Vagina (tissue), 2 donors: ENCODE measurements around the gene P2RX7. TPM values are rescaled to one million over a fixed set of nuclear protein-coding genes. Genes with fewer than 3 reads are reported as not detected.

Experiments used
- DNase-seq, 2 donors: peaks; one replicate each; pipeline ENCODE4 v3.0.0-alpha.2; 2017; ENCODE audit errors: extremely low spot score in 2 of 2
- H3K27ac ChIP-seq: fragments of 200-600 bp; sonication (generic); one replicate; pipeline ENCODE4 v1.5.1; 2019
- H3K27me3 ChIP-seq: fragments of 200-600 bp; sonication (generic); one replicate; pipeline ENCODE4 v1.5.1; 2019
- H3K36me3 ChIP-seq, 2 donors: fragments of 200-600 bp; sonication (generic); one replicate each; pipeline ENCODE4 v1.5.1; 2017 to 2019
- H3K4me1 ChIP-seq: fragments of 200-600 bp; sonication (generic); one replicate; pipeline ENCODE4 v1.5.1; 2019
- H3K4me3 ChIP-seq, 2 donors: fragments of 200-600 bp; sonication (generic); 1 replicate in 1 of 2; 2 replicates in 1 of 2; pipeline ENCODE4 v1.5.1; 2016 to 2019
- H3K9me3 ChIP-seq: fragments of 200-600 bp; sonication (generic); one replicate; pipeline ENCODE4 v1.5.1; 2019
- POLR2A ChIP-seq, 2 donors: fragments of 450-650 bp; IDR thresholded peaks; one replicate each; pipeline ENCODE4 v1.6.1; 2017; ENCODE audit warnings: antibody characterized with exemption in 2 of 2, mild to moderate bottlenecking in 2 of 2, moderate library complexity in 2 of 2
- POLR2AphosphoS5 ChIP-seq, 2 donors: sonication (generic); formaldehyde crosslinking; IDR thresholded peaks; one replicate each; pipeline ENCODE4 v1.9.0; 2017; ENCODE audit warnings: antibody characterized with exemption in 2 of 2, mild to moderate bottlenecking in 2 of 2, low read depth in 1 of 2; ENCODE audit not compliant: insufficient read depth in 1 of 2
- intact Hi-C: fragments of 100-400 bp; cut with DNase I; formaldehyde crosslinking; loops from one replicate; pipeline ENCODE4 v1.15.1; 2023
- total RNA-seq: library from RNA; depleted of rRNA; stranded (reverse); fragments of >200 nt; gene quantifications from one replicate; pipeline ENCODE4 v1.2.3, GENCODE V29; 2016
- TF ChIP-seq, protein P1 (sequence below), 3 experiments: fragments of 450-650 bp in 2 of 3; fragments of 200-600 bp in 1 of 3; sonication (generic) in 1 of 3; IDR thresholded peaks; one replicate each; pipeline ENCODE4 v1.5.1; 2017 to 2019; ENCODE audit warnings: antibody characterized with exemption in 3 of 3, mild to moderate bottlenecking in 2 of 3, moderate library complexity in 2 of 3

P2RX7 gene
- total RNA-seq, 1 donor from 2014 or later = 8.6 TPM

DNA sequence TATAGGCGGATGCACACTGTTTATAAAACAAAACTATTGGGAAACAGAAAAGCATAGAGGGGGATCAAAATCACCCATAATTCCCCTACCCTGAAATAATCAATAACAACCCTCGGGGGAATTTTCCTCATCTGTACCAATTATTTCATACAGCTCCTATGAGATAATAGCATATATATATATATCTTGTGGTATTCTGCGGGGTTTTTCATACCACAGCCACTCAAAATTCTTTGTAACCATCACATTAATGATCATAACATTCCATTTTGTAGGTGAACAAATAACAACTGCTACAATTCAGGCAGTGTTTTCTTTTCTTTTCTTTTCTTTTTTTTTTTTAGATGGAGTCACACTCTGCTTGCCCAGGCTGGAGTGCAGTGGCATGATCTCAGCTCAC lies 35.3 kb downstream of the P2RX7 start:
- Histone ChIP-seq H3K4me1 (no peaks in the 10 kb centered on the region), H3K27me3 (no peaks in the 10 kb centered on the region), H3K4me3 (no peak overlapping the region), H3K9me3 (no peaks in the 10 kb centered on the region), H3K36me3 (peaks cover 0 to 32% of the 10 kb centered on the region in 2 donors), H3K27ac (no peak overlapping the region)
- intact Hi-C loops = no loop called here
- TF ChIP-seq POLR2AphosphoS5 (IDR thresholded peaks at IDR 0.05; ENCODE audit: insufficient read depth in 1 of 2, low read depth in 1 of 2) (no peak), POLR2A (IDR thresholded peaks at IDR 0.05) (no peak)
- TF ChIP-seq, protein P1, sequence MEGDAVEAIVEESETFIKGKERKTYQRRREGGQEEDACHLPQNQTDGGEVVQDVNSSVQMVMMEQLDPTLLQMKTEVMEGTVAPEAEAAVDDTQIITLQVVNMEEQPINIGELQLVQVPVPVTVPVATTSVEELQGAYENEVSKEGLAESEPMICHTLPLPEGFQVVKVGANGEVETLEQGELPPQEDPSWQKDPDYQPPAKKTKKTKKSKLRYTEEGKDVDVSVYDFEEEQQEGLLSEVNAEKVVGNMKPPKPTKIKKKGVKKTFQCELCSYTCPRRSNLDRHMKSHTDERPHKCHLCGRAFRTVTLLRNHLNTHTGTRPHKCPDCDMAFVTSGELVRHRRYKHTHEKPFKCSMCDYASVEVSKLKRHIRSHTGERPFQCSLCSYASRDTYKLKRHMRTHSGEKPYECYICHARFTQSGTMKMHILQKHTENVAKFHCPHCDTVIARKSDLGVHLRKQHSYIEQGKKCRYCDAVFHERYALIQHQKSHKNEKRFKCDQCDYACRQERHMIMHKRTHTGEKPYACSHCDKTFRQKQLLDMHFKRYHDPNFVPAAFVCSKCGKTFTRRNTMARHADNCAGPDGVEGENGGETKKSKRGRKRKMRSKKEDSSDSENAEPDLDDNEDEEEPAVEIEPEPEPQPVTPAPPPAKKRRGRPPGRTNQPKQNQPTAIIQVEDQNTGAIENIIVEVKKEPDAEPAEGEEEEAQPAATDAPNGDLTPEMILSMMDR (IDR thresholded peaks at IDR 0.05) = no peak
- DNase-seq = no peak

DNA sequence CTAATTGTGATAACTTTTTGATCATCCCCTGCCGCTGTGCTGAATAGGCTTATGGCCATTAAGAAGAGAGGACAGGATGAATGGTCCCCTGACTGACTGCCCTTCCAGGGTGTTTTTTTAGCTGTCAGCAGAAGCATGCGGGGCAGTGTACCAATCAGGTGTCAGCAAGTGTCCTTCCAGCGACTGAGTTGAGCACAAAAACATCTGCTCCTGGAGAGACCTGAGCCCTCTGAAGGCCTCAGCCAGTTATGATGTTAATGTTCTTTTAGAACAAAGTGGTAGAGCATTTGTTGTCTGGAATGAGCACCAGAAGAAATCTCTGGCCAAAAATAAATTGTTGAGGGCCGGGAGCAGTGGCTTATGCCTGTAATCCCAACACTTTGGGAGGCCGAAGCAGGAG lies 37.5 kb downstream of the P2RX7 start:
- H3K4me3 ChIP-seq = no peak overlapping the region
- peaks cover 0 to 20% of the 10 kb centered on the region in 2 donors for H3K36me3 ChIP-seq
- intact Hi-C loops = no loop called here
- TF ChIP-seq, protein P1 (IDR thresholded peaks at IDR 0.05) = no peak
- TF ChIP-seq POLR2A (IDR thresholded peaks at IDR 0.05) (no peak), POLR2AphosphoS5 (IDR thresholded peaks at IDR 0.05; ENCODE audit: insufficient read depth in 1 of 2, low read depth in 1 of 2) (no peak)
- no peak overlapping the region for H3K27ac ChIP-seq
- no peak for DNase-seq
- H3K4me1 ChIP-seq = peaks cover 12% of the 10 kb centered on the region
- no peaks in the 10 kb centered on the region for H3K9me3 ChIP-seq
- no peaks in the 10 kb centered on the region for H3K27me3 ChIP-seq

DNA sequence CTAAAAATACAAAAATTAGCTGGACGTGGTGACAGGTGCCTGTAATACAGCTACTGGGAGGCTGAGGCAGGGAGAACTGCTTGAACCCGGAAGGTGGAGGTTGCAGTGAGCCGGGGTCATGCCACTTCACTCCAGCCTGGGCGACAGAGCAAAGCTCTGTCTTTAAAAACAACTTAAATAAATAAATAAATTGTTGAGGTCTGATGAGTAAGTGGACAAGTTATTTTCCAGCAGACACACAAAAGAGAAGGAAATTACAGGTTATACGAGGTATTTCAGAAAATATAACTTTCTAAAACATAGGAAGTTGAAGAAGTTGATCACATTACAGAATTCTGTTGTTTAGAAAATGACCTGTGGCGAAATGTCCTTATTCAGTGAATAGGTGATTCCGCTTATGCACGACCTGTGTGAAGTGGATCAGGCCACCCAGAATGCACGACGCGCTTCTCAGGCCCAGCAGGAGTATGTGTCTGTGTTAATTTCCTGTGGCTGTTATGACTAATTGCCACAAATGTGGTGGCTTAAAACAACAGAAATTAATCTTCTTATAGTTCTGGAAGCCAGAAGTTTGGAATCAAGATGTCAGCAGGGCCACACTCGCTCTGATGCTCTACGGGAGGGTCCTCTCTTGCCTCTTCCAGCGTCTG lies 38.1 kb downstream of the P2RX7 start:
- Histone ChIP-seq H3K27ac (no peak overlapping the region), H3K36me3 (peaks cover 0 to 19% of the 10 kb centered on the region in 2 donors), H3K4me1 (peaks cover 14% of the 10 kb centered on the region), H3K4me3 (no peak overlapping the region), H3K27me3 (no peaks in the 10 kb centered on the region), H3K9me3 (no peaks in the 10 kb centered on the region)
- no peak for DNase-seq
- intact Hi-C loops = no loop called here
- TF ChIP-seq, protein P1 (IDR thresholded peaks at IDR 0.05) = no peak
- TF ChIP-seq POLR2A (IDR thresholded peaks at IDR 0.05) (no peak), POLR2AphosphoS5 (IDR thresholded peaks at IDR 0.05; ENCODE audit: insufficient read depth in 1 of 2, low read depth in 1 of 2) (no peak)

DNA sequence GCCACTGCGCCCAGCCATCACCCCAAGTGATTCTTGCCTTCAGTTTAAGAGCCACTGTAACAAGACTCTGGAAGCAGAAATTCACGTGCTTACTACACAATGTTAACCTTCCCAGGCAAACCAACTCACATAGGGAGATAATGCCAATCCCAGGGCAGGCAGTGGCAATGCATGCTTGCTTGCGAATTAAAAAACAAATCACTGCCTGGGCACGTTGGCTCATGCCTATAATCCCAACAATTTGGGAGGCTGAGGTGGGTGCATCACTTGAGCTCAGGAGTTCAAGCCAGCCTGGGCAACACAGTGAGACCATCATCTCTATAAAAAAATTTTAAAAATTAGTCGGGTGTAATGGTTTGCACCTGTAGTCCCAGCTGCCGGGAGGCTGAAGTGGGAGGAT lies 39.5 kb downstream of the P2RX7 start:
- DNase-seq = no peak
- H3K4me1 ChIP-seq = peaks cover 21% of the 10 kb centered on the region
- no peaks in the 10 kb centered on the region for H3K9me3 ChIP-seq
- peaks cover 0 to 20% of the 10 kb centered on the region in 2 donors for H3K36me3 ChIP-seq
- H3K27me3 ChIP-seq = no peaks in the 10 kb centered on the region
- no peak overlapping the region for H3K4me3 ChIP-seq
- H3K27ac ChIP-seq = no peak overlapping the region
- TF ChIP-seq, protein P1 (IDR thresholded peaks at IDR 0.05) = no peak
- no peak for TF ChIP-seq POLR2A (IDR thresholded peaks at IDR 0.05)
- TF ChIP-seq POLR2AphosphoS5 (IDR thresholded peaks at IDR 0.05; ENCODE audit: insufficient read depth in 1 of 2, low read depth in 1 of 2) = no peak
- intact Hi-C loops = no loop called here

DNA sequence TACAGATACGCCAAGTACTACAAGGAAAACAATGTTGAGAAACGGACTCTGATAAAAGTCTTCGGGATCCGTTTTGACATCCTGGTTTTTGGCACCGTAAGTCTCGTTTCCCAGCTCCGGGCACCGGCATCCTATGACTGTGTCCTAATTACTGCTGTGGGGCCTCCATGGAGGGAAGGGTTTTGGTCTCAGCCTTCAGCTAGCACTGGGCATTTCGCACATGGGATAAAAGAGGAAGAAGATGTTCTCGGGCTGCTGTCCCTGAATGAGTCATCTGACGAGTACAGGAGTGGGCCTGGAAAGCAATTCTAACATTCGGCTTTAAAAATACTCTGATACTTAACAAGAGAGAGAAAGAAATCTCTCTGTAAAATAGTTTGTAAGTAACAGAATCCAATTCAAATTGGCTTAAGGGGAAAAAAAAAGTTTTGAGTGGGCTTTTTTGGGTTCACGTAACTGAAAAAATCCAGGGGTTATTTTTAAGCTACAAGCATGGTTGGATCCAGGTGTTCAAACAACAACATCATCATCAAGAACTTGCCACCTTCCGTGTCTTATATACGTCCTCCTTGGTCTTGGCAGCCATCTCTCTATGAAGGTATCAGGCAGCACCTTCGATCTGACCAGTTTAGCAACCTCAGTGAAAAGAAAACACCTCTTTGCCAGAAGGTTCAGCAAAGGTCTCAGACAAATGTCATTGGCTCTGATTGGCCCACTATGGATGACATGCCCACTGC lies 42.9 kb downstream of the P2RX7 start:
- H3K4me3 ChIP-seq = no peak overlapping the region
- no peaks in the 10 kb centered on the region for H3K9me3 ChIP-seq
- intact Hi-C loops = no loop called here
- H3K27me3 ChIP-seq = no peaks in the 10 kb centered on the region
- peak overlapping the region; percentile 79 for H3K27ac ChIP-seq
- peaks cover 0 to 28% of the 10 kb centered on the region in 2 donors for H3K36me3 ChIP-seq
- no peak for TF ChIP-seq POLR2A (IDR thresholded peaks at IDR 0.05)
- peak in 1 of 2 donors; percentile 23 for TF ChIP-seq POLR2AphosphoS5 (IDR thresholded peaks at IDR 0.05; ENCODE audit: insufficient read depth in 1 of 2, low read depth in 1 of 2)
- H3K4me1 ChIP-seq = peaks cover 21% of the 10 kb centered on the region
- DNase-seq = peak in 1 of 2 donors; percentile 92
